ENCODE measurements around the gene RAB3C.

Gene RAB3C

GRCh38 chr5:58773744-58774441, 191.0 kb downstream of the RAB3C start:
- no peak for DNase-seq (ENCODE audit: low spot score)

- DNase-seq (ENCODE audit: low spot score) = no peak
Measured at GRCh38 chr5:58774937-58775336, 192.1 kb downstream of the RAB3C start.

- DNase-seq (ENCODE audit: low spot score) = no peak
Measured at GRCh38 chr5:58775701-58776262, 192.9 kb downstream of the RAB3C start.

GRCh38 chr5:58776559-58776958, 193.7 kb downstream of the RAB3C start:
- no peak for DNase-seq (ENCODE audit: low spot score)

- no peak for DNase-seq (ENCODE audit: low spot score)
Measured at GRCh38 chr5:58778888-58779287, 196.0 kb downstream of the RAB3C start.

- no peak for DNase-seq (ENCODE audit: low spot score)
Measured at GRCh38 chr5:58786035-58786434, 203.2 kb downstream of the RAB3C start.

- no peak for DNase-seq (ENCODE audit: low spot score)
Measured at GRCh38 chr5:58786711-58787303, 203.9 kb downstream of the RAB3C start.

GRCh38 chr5:58787987-58788386, 205.1 kb downstream of the RAB3C start:
- no peak for DNase-seq (ENCODE audit: low spot score)

GRCh38 chr5:58793888-58794657, 211.2 kb downstream of the RAB3C start:
- DNase-seq (ENCODE audit: low spot score) = no peak

GRCh38 chr5:58794875-58795274, 212.0 kb downstream of the RAB3C start:
- no peak for DNase-seq (ENCODE audit: low spot score)

GRCh38 chr5:58795327-58795726, 212.5 kb downstream of the RAB3C start:
- DNase-seq (ENCODE audit: low spot score) = no peak

GRCh38 chr5:58797021-58797420, 214.1 kb downstream of the RAB3C start:
- DNase-seq (ENCODE audit: low spot score) = no peak

- DNase-seq (ENCODE audit: low spot score) = no peak
Measured at GRCh38 chr5:58800356-58800755, 217.5 kb downstream of the RAB3C start.

- DNase-seq (ENCODE audit: low spot score) = no peak
Measured at GRCh38 chr5:58800861-58801540, 218.1 kb downstream of the RAB3C start.

- DNase-seq (ENCODE audit: low spot score) = no peak
Measured at GRCh38 chr5:58803056-58803455, 220.2 kb downstream of the RAB3C start.

GRCh38 chr5:58804291-58804690, 221.4 kb downstream of the RAB3C start:
- DNase-seq (ENCODE audit: low spot score) = no peak

GRCh38 chr5:58810086-58810485, 227.2 kb downstream of the RAB3C start:
- no peak for DNase-seq (ENCODE audit: low spot score)

GRCh38 chr5:58813855-58814254, 231.0 kb downstream of the RAB3C start:
- DNase-seq (ENCODE audit: low spot score) = no peak

GRCh38 chr5:58816181-58816731, 233.4 kb downstream of the RAB3C start:
- no peak for DNase-seq (ENCODE audit: low spot score)

- no peak for DNase-seq (ENCODE audit: low spot score)
Measured at GRCh38 chr5:58818465-58818864, 235.6 kb downstream of the RAB3C start.

GRCh38 chr5:58825441-58825840, 242.6 kb downstream of the RAB3C start:
- DNase-seq (ENCODE audit: low spot score) = no peak

- DNase-seq (ENCODE audit: low spot score) = no peak
Measured at GRCh38 chr5:58825899-58826298, 243.0 kb downstream of the RAB3C start.
